RWPE2 (cell line): ENCODE data around the gene ALG10.
"Not testable (repeated sequence)": the region's sequence is repeated elsewhere in the genome, so short reads cannot be mapped to it uniquely, and the experiment has no call there.

ENCODE experiments used
- ATAC-seq: fragments of 200-7000 bp; cut with Tn5 transposase; 3 replicates; pipeline ENCODE4 v1.9.1; 2021; ENCODE audit warnings: low read depth
- DNase-seq: peaks from one replicate; pipeline ENCODE4 v3.0.0-alpha.2; 2020; ENCODE audit warnings: low spot score
- H3K27ac ChIP-seq: fragments of 450-650 bp; 2 replicates; pipeline ENCODE4 v1.5.1; 2017; ENCODE audit warnings: mild to moderate bottlenecking; ENCODE audit not compliant: poor library complexity, severe bottlenecking
- H3K27me3 ChIP-seq: fragments of 250-450 bp; sonication (Bioruptor Pico); 2 replicates; pipeline ENCODE4 v1.5.1; 2021; ENCODE audit warnings: mild to moderate bottlenecking, moderate library complexity; ENCODE audit not compliant: insufficient read depth, poor library complexity, severe bottlenecking
- H3K36me3 ChIP-seq: fragments of 250-450 bp; sonication (Bioruptor Pico); 2 replicates; pipeline ENCODE4 v1.5.1; 2020; ENCODE audit warnings: low read depth, mild to moderate bottlenecking, moderate library complexity
- H3K4me1 ChIP-seq: fragments of 250-450 bp; sonication (Bioruptor Pico); 2 replicates; pipeline ENCODE4 v1.5.1; 2021; ENCODE audit warnings: mild to moderate bottlenecking, moderate library complexity; ENCODE audit not compliant: insufficient read depth, poor library complexity, severe bottlenecking
- H3K4me3 ChIP-seq: fragments of 250-450 bp; sonication (Bioruptor Pico); 2 replicates; pipeline ENCODE4 v1.5.1; 2021; ENCODE audit warnings: mild to moderate bottlenecking, moderate library complexity; ENCODE audit not compliant: severe bottlenecking
- H3K9me3 ChIP-seq: fragments of 250-450 bp; sonication (Bioruptor Pico); 2 replicates; pipeline ENCODE4 v1.5.1; 2021; ENCODE audit warnings: mild to moderate bottlenecking, moderate library complexity; ENCODE audit not compliant: severe bottlenecking
- CTCF ChIP-seq: fragments of 450-650 bp; IDR thresholded peaks from one replicate; pipeline ENCODE4 v1.5.1; 2017; ENCODE audit warnings: mild to moderate bottlenecking, moderate library complexity; ENCODE audit not compliant: poor library complexity, severe bottlenecking

The ALG10 gene

GRCh38 chr12:33994857-33995808, 27.2 kb upstream of the ALG10 start:
- no peak overlapping the region for H3K4me3 ChIP-seq
- peak overlapping the region; percentile 84 for H3K27ac ChIP-seq
- ATAC-seq (peak; percentile 85), DNase-seq (no peak)
- no peaks in the 10 kb centered on the region for H3K9me3 ChIP-seq
- H3K27me3 ChIP-seq = no peaks in the 10 kb centered on the region
- TF ChIP-seq CTCF = no peak
- H3K36me3 ChIP-seq = no peaks in the 10 kb centered on the region
- peaks cover 12% of the 10 kb centered on the region for H3K4me1 ChIP-seq

- not testable (repeated sequence) for H3K9me3 ChIP-seq, ATAC-seq, DNase-seq, H3K4me3 ChIP-seq, H3K27ac ChIP-seq, H3K36me3 ChIP-seq, H3K4me1 ChIP-seq, H3K27me3 ChIP-seq
Observed at GRCh38 chr12:34008835-34009234, 13.5 kb upstream of the ALG10 start.

- DNase-seq = no peak
- no peaks in the 10 kb centered on the region for H3K9me3 ChIP-seq
- no peaks in the 10 kb centered on the region for H3K36me3 ChIP-seq
- H3K27me3 ChIP-seq = no peaks in the 10 kb centered on the region
- no peak for ATAC-seq
- no peak overlapping the region for H3K27ac ChIP-seq
- no peaks in the 10 kb centered on the region for H3K4me1 ChIP-seq
- TF ChIP-seq CTCF = no peak
- H3K4me3 ChIP-seq = no peak overlapping the region
Observed at GRCh38 chr12:34016361-34016760, 5.9 kb upstream of the ALG10 start.

GRCh38 chr12:34021071-34021470, 1.2 kb upstream of the ALG10 start:
- peaks cover 20% of the 10 kb centered on the region for H3K36me3 ChIP-seq
- TF ChIP-seq CTCF = no peak
- no peak overlapping the region for H3K27ac ChIP-seq
- no peak for DNase-seq
- H3K9me3 ChIP-seq = no peaks in the 10 kb centered on the region
- no peak for ATAC-seq
- H3K27me3 ChIP-seq = no peaks in the 10 kb centered on the region
- peaks cover 8% of the 10 kb centered on the region for H3K4me1 ChIP-seq
- no peak overlapping the region for H3K4me3 ChIP-seq

GRCh38 chr12:34027661-34028060, 5.4 kb downstream of the ALG10 start:
- DNase-seq, H3K27ac ChIP-seq, H3K9me3 ChIP-seq, H3K4me1 ChIP-seq, ATAC-seq, H3K27me3 ChIP-seq, H3K4me3 ChIP-seq: not testable (repeated sequence)
- H3K36me3 ChIP-seq = peaks cover 20% of the 10 kb centered on the region

- Histone ChIP-seq H3K9me3 (no peaks in the 10 kb centered on the region), H3K4me1 (no peaks in the 10 kb centered on the region), H3K4me3 (no peak overlapping the region), H3K27me3 (no peaks in the 10 kb centered on the region), H3K36me3 (peaks cover 4% of the 10 kb centered on the region; the same call in 1 of the 2 replicates), H3K27ac (no peak overlapping the region)
- DNase-seq = no peak
- no peak for TF ChIP-seq CTCF
- no peak for ATAC-seq
Observed at GRCh38 chr12:34030591-34030990, 8.3 kb downstream of the ALG10 start.
